CD4-positive, CD25-positive, alpha-beta regulatory T cell (primary cell): Measurements from ENCODE around the gene IPO5. TPM values are rescaled to one million over a fixed set of nuclear protein-coding genes. Genes with fewer than 3 reads are reported as not detected.

Experiments used
- ATAC-seq, 2 donors: fragments of 150-1000 bp; cut with Tn5 transposase; one replicate each; pipeline ENCODE4 v1.10.0; 2021; ENCODE audit warnings: low read depth in 2 of 2, moderate number of reproducible peaks in 2 of 2, moderate library complexity in 1 of 2
- DNase-seq, 3 donors: peaks; one replicate each; pipeline versions ENCODE4 v3.0.0 to v3.0.0-alpha.2; 2012 to 2022; ENCODE audit warnings: mixed read lengths in 1 of 3
- H3K27ac ChIP-seq: one replicate; pipeline ENCODE4 v1.7.0; 2013; ENCODE audit warnings: mild to moderate bottlenecking, low read length; ENCODE audit not compliant: insufficient read depth, poor library complexity, severe bottlenecking
- H3K27me3 ChIP-seq: one replicate; pipeline ENCODE4 v1.7.0; 2013; ENCODE audit warnings: low read length; ENCODE audit not compliant: control insufficient read depth, insufficient read depth
- H3K36me3 ChIP-seq: one replicate; pipeline ENCODE4 v1.7.0; 2013; ENCODE audit warnings: mild to moderate bottlenecking, low read length, moderate library complexity; ENCODE audit not compliant: control insufficient read depth, insufficient read depth
- H3K4me1 ChIP-seq: 2 replicates; pipeline ENCODE4 v1.7.0; 2013; ENCODE audit warnings: mild to moderate bottlenecking, low read length; ENCODE audit not compliant: insufficient read depth, control insufficient read depth, poor library complexity, severe bottlenecking
- H3K4me3 ChIP-seq: one replicate; pipeline ENCODE4 v1.7.0; 2013; ENCODE audit warnings: low read depth, mild to moderate bottlenecking, low read length, moderate library complexity
- H3K9me3 ChIP-seq, 2 experiments: 1 replicate in 1 of 2; 2 replicates in 1 of 2; pipeline ENCODE4 v1.7.0; 2013; ENCODE audit warnings: low read length in 2 of 2, mild to moderate bottlenecking in 1 of 2, moderate library complexity in 1 of 2; ENCODE audit not compliant: control insufficient read depth in 2 of 2
- H3K27ac Mint-ChIP-seq, 3 donors: one replicate each; pipeline ENCODE4 v1.8.0; 2020 to 2022; ENCODE audit warnings: mild to moderate bottlenecking in 3 of 3, mixed read lengths in 3 of 3, moderate library complexity in 2 of 3
- H3K27me3 Mint-ChIP-seq: one replicate; pipeline ENCODE4 v1.8.0; 2022; ENCODE audit warnings: mild to moderate bottlenecking, mixed read lengths
- H3K36me3 Mint-ChIP-seq: one replicate; pipeline ENCODE4 v1.8.0; 2020; ENCODE audit warnings: mixed read lengths
- H3K4me1 Mint-ChIP-seq, 4 donors: one replicate each; pipeline ENCODE4 v1.8.0; 2020 to 2022; ENCODE audit warnings: mixed read lengths in 4 of 4, mild to moderate bottlenecking in 1 of 4
- H3K4me3 Mint-ChIP-seq, 4 donors: one replicate each; pipeline ENCODE4 v1.8.0; 2020 to 2022; ENCODE audit warnings: mild to moderate bottlenecking in 4 of 4, mixed read lengths in 4 of 4, moderate library complexity in 3 of 4
- H3K9me3 Mint-ChIP-seq, 7 donors: one replicate each; pipeline ENCODE4 v1.8.0; 2020 to 2022; ENCODE audit warnings: mixed read lengths in 7 of 7, mild to moderate bottlenecking in 3 of 7, moderate library complexity in 2 of 7
- polyA plus RNA-seq, 4 donors: library from polyadenylated mRNA; unstranded; fragments of 300-500 nt; fragmentation: Illumina TruSeq; gene quantifications; one replicate each; pipeline ENCODE4 v1.2.3, GENCODE V29; 2021
- total RNA-seq: library from RNA; stranded (reverse); gene quantifications from one replicate; pipeline ENCODE4 v1.2.3, GENCODE V29; 2022

Gene IPO5
- 82.4 TPM for total RNA-seq
- 10 to 100 TPM; 27.7 to 38.8 (median 33.9) TPM for polyA plus RNA-seq

- Histone ChIP-seq H3K9me3 (no peaks in the 10 kb centered on the region), H3K27ac (no peak within 1 kb of the TSS), H3K27me3 (no peaks in the 10 kb centered on the region), H3K4me3 (no peak within 1 kb of the TSS), H3K36me3 (no peaks in the 10 kb centered on the region), H3K4me1 (no peaks in the 10 kb centered on the region)
- Mint-ChIP-seq H3K27ac (no peak within 1 kb of the TSS), H3K9me3 (peaks cover 0 to 4% (median 0%) of the 10 kb centered on the region in 7 donors), H3K36me3 (no peaks in the 10 kb centered on the region), H3K27me3 (no peaks in the 10 kb centered on the region), H3K4me1 (no peaks in the 10 kb centered on the region), H3K4me3 (no peak within 1 kb of the TSS)
- ATAC-seq (no peak), DNase-seq (no peak)
These were observed at the start of gene IPO5 for GRCh38 chr13:97953376-97953970. Gene IPO5 (plus strand): TSS chr13:97953675. CDS start chr13:97976697, 23,022 bp downstream.

DNA sequence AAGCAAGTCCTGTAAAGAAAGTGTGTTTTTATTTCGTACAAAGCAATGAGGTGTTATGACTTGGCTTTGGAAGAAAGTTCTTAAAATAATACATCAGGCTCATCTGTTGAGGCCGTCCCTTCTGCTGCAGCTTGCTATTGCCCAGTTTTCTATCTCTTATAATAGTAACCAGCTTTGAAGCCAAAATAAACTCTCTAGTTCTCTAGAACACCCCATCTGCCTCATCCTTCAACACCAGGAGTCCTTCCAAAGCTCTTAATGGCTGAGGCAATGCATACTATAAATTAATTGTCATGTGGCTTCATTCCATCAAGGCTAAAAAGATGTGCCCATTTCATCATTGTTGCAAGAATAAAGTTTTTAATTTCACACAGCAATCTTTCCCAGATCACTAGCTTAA is 49.4 kb upstream of the IPO5 start:
- Histone ChIP-seq H3K4me1 (no peaks in the 10 kb centered on the region), H3K27ac (no peak overlapping the region), H3K36me3 (no peaks in the 10 kb centered on the region), H3K9me3 (no peaks in the 10 kb centered on the region), H3K27me3 (peaks cover 12% of the 10 kb centered on the region), H3K4me3 (no peak overlapping the region)
- ATAC-seq, result no peak
- no peak for DNase-seq
- Mint-ChIP-seq H3K4me1 (no peaks in the 10 kb centered on the region), H3K36me3 (no peaks in the 10 kb centered on the region), H3K9me3 (peaks cover 0 to 5% (median 0%) of the 10 kb centered on the region in 7 donors), H3K4me3 (no peak overlapping the region), H3K27ac (no peak overlapping the region), H3K27me3 (peaks cover 17% of the 10 kb centered on the region)

DNA sequence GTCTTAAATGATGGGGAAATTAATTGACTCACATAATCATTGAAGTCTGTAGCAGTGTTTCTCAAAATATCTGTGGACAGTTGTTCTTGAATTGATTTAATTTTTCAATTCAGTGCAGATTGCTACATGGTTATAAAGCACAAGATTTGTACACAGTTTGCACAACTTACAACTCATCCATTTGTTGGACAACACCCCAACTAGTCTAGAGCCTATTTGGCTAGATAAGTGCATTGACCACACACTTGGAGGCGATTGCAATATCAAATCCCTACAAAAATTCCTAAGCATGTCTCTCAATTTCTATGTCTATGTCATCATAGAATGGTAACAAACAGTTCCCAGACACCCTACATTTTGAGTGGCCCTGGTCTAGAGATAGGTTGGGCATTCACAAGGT is 48.0 kb upstream of the IPO5 start:
- ATAC-seq, result no peak
- Mint-ChIP-seq H3K27ac (no peak overlapping the region), H3K36me3 (no peaks in the 10 kb centered on the region), H3K9me3 (peaks cover 0 to 5% (median 3%) of the 10 kb centered on the region in 7 donors), H3K4me3 (no peak overlapping the region), H3K4me1 (no peaks in the 10 kb centered on the region), H3K27me3 (peaks cover 17% of the 10 kb centered on the region)
- no peak overlapping the region for H3K4me3 ChIP-seq
- no peaks in the 10 kb centered on the region for H3K4me1 ChIP-seq
- no peak for DNase-seq
- no peaks in the 10 kb centered on the region for H3K9me3 ChIP-seq
- H3K27ac ChIP-seq, result no peak overlapping the region
- H3K36me3 ChIP-seq, result no peaks in the 10 kb centered on the region
- H3K27me3 ChIP-seq, result peaks cover 12% of the 10 kb centered on the region

GRCh38 chr13:97911311-97912138 is 42.0 kb upstream of the IPO5 start:
- Histone ChIP-seq H3K27me3 (peaks cover 2% of the 10 kb centered on the region), H3K9me3 (no peaks in the 10 kb centered on the region), H3K4me3 (no peak overlapping the region), H3K27ac (no peak overlapping the region), H3K36me3 (no peaks in the 10 kb centered on the region), H3K4me1 (no peaks in the 10 kb centered on the region)
- DNase-seq (peak in 1 of 3 donors; percentile 4), ATAC-seq (no peak)
- Mint-ChIP-seq H3K4me1 (no peaks in the 10 kb centered on the region), H3K27ac (no peak overlapping the region), H3K36me3 (no peaks in the 10 kb centered on the region), H3K4me3 (no peak overlapping the region), H3K9me3 (peaks cover 1 to 20% (median 9%) of the 10 kb centered on the region in 7 donors), H3K27me3 (peaks cover 23% of the 10 kb centered on the region)

DNA sequence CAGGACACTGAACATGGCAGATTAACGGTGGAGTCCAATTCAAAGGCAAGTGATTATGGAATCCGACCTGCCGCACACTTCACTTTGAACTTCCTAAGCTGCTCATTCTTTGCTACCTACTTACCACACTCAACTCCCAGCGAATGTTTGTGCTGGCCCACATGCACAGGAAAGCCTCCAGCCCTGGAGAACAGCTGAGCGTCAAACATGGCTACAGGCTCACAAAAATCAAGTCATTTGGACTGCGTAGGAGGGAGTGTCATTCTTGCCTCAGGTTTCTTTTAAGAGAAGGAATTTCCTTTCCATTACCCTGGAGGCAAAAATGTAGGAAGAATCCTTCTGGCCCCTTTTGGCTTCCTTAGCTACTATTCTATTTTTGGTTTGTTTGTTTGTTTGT is 41.3 kb upstream of the IPO5 start:
- Histone ChIP-seq H3K9me3 (no peaks in the 10 kb centered on the region), H3K27me3 (no peaks in the 10 kb centered on the region), H3K4me3 (no peak overlapping the region), H3K27ac (no peak overlapping the region), H3K36me3 (no peaks in the 10 kb centered on the region), H3K4me1 (no peaks in the 10 kb centered on the region)
- Mint-ChIP-seq H3K4me1 (no peaks in the 10 kb centered on the region), H3K36me3 (no peaks in the 10 kb centered on the region), H3K27me3 (peaks cover 23% of the 10 kb centered on the region), H3K4me3 (no peak overlapping the region), H3K9me3 (peaks cover 1 to 20% (median 9%) of the 10 kb centered on the region in 7 donors), H3K27ac (no peak overlapping the region)
- DNase-seq (no peak), ATAC-seq (no peak)

DNA sequence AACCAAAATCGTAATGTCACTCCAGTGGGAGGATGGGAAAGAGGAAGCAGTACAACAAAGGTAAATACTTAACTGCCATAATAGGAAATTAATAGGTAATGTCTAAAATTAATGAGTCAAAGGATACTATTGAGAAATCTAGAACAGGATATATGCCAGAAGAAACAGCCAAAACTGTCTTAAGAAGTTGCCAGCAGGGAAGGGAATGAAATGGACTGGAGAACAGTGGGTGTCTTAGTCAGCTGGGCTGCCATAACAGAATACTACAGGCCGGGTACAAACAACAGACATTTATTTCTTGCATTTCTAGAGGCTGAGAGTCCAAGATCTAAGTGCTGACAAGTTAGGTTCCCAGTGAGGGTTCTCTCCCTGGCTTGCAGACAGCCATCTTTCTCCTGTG is 40.3 kb upstream of the IPO5 start:
- Mint-ChIP-seq H3K27ac (no peak overlapping the region), H3K4me1 (no peaks in the 10 kb centered on the region), H3K9me3 (peaks cover 1 to 20% (median 9%) of the 10 kb centered on the region in 7 donors), H3K36me3 (no peaks in the 10 kb centered on the region), H3K4me3 (no peak overlapping the region), H3K27me3 (peaks cover 23% of the 10 kb centered on the region)
- ATAC-seq (no peak), DNase-seq (no peak)
- Histone ChIP-seq H3K4me1 (no peaks in the 10 kb centered on the region), H3K4me3 (no peak overlapping the region), H3K36me3 (no peaks in the 10 kb centered on the region), H3K9me3 (no peaks in the 10 kb centered on the region), H3K27ac (no peak overlapping the region), H3K27me3 (no peaks in the 10 kb centered on the region)

DNA sequence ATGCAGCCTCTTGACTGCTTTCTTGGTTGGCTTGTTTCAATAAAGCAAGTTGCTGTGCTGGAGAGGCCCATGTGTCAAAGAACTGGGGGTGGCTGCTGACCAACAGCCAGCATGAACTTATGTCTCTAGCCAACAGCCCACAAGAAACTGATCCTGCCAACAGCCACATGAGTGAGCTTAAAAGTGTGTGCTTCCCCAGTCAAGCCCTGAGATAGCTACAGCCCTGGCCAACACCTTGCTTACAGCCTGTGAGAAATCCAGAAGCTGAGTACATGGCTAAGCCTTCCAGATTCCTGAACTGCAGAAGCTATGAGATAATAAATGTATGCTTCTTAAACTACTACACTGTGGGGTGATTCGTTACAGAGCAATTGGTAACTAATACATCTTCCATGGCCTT is 38.9 kb upstream of the IPO5 start:
- Mint-ChIP-seq H3K27me3 (peaks cover 23% of the 10 kb centered on the region), H3K36me3 (no peaks in the 10 kb centered on the region), H3K9me3 (peaks cover 1 to 20% (median 9%) of the 10 kb centered on the region in 7 donors), H3K4me3 (no peak overlapping the region), H3K27ac (no peak overlapping the region), H3K4me1 (no peaks in the 10 kb centered on the region)
- DNase-seq (no peak), ATAC-seq (no peak)
- Histone ChIP-seq H3K9me3 (no peaks in the 10 kb centered on the region), H3K27me3 (no peaks in the 10 kb centered on the region), H3K4me3 (no peak overlapping the region), H3K36me3 (no peaks in the 10 kb centered on the region), H3K27ac (no peak overlapping the region), H3K4me1 (no peaks in the 10 kb centered on the region)
